ENCODE results near the gene IL12RB1. TPM values are rescaled to one million over a fixed set of nuclear protein-coding genes. Genes with fewer than 3 reads are reported as not detected.

IL12RB1 gene
- total RNA-seq, 2 donors from 2014 or later, result not detected

- H3K4me3 Mint-ChIP-seq, result peak overlapping the region; percentile 66
- 1 to 2% methylated on average over 36 to 92 of the region's 92 CpGs for WGBS, 2 experiments (ENCODE audit: insufficient coverage in 1 of 2, insufficient read length in 1 of 2)
- Histone ChIP-seq H3K9me3 (ENCODE audit: control insufficient read depth, low read length) (no peaks in the 10 kb centered on the region), H3K27me3 (ENCODE audit: control insufficient read depth, insufficient read depth, low read length, poor library complexity, severe bottlenecking) (peaks cover 10% of the 10 kb centered on the region), H3K4me1 (ENCODE audit: control insufficient read depth, insufficient read depth, low read length) (peaks cover 9% of the 10 kb centered on the region), H3K27ac (ENCODE audit: low read depth, low read length) (no peak overlapping the region), H3K9ac (ENCODE audit: extremely low read depth, low read length, poor library complexity, severe bottlenecking) (peak overlapping the region; percentile 20), H3K4me3 (ENCODE audit: low read length) (peak overlapping the region; percentile 80), H3K36me3 (ENCODE audit: control insufficient read depth, insufficient read depth, low read length) (no peaks in the 10 kb centered on the region)
- H3K27ac Mint-ChIP-seq, result no peak overlapping the region
- peaks cover 27% of the 10 kb centered on the region for H3K27me3 Mint-ChIP-seq (ENCODE audit: insufficient read depth)
- peaks cover 2% of the 10 kb centered on the region for H3K36me3 Mint-ChIP-seq (ENCODE audit: low read depth)
- H3K4me1 Mint-ChIP-seq, result peaks cover 12% of the 10 kb centered on the region
- H3K9me3 Mint-ChIP-seq, result no peaks in the 10 kb centered on the region
- DNase-seq, result peak; percentile 78
- TF ChIP-seq, protein P1, sequence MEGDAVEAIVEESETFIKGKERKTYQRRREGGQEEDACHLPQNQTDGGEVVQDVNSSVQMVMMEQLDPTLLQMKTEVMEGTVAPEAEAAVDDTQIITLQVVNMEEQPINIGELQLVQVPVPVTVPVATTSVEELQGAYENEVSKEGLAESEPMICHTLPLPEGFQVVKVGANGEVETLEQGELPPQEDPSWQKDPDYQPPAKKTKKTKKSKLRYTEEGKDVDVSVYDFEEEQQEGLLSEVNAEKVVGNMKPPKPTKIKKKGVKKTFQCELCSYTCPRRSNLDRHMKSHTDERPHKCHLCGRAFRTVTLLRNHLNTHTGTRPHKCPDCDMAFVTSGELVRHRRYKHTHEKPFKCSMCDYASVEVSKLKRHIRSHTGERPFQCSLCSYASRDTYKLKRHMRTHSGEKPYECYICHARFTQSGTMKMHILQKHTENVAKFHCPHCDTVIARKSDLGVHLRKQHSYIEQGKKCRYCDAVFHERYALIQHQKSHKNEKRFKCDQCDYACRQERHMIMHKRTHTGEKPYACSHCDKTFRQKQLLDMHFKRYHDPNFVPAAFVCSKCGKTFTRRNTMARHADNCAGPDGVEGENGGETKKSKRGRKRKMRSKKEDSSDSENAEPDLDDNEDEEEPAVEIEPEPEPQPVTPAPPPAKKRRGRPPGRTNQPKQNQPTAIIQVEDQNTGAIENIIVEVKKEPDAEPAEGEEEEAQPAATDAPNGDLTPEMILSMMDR (conservative IDR thresholded peaks at IDR 0.05), result no peak
Measured at GRCh38 chr19:18109733-18110608, 23.2 kb upstream of the IL12RB1 start.

- Histone ChIP-seq H3K4me3 (ENCODE audit: low read length) (peak overlapping the region; percentile 80), H3K4me1 (ENCODE audit: control insufficient read depth, insufficient read depth, low read length) (peaks cover 9% of the 10 kb centered on the region), H3K27ac (ENCODE audit: low read depth, low read length) (no peak overlapping the region), H3K9ac (ENCODE audit: extremely low read depth, low read length, poor library complexity, severe bottlenecking) (peak overlapping the region; percentile 20), H3K27me3 (ENCODE audit: control insufficient read depth, insufficient read depth, low read length, poor library complexity, severe bottlenecking) (peaks cover 10% of the 10 kb centered on the region), H3K36me3 (ENCODE audit: control insufficient read depth, insufficient read depth, low read length) (no peaks in the 10 kb centered on the region), H3K9me3 (ENCODE audit: control insufficient read depth, low read length) (no peaks in the 10 kb centered on the region)
- peaks cover 2% of the 10 kb centered on the region for H3K36me3 Mint-ChIP-seq (ENCODE audit: low read depth)
- H3K27me3 Mint-ChIP-seq (ENCODE audit: insufficient read depth), result peaks cover 27% of the 10 kb centered on the region
- DNase-seq, result no peak
- WGBS, 2 experiments (ENCODE audit: insufficient coverage in 1 of 2, insufficient read length in 1 of 2), result 49 to 61% methylated on average over 11 to 12 of the region's 12 CpGs
- TF ChIP-seq, protein P1 (conservative IDR thresholded peaks at IDR 0.05), result no peak
- H3K9me3 Mint-ChIP-seq, result no peaks in the 10 kb centered on the region
- H3K4me1 Mint-ChIP-seq, result peaks cover 13% of the 10 kb centered on the region
- peak overlapping the region; percentile 49 for H3K27ac Mint-ChIP-seq
- peak overlapping the region; percentile 66 for H3K4me3 Mint-ChIP-seq
Measured at GRCh38 chr19:18109341-18109732, 22.6 kb upstream of the IL12RB1 start.

GRCh38 chr19:18108897-18109296 is 22.2 kb upstream of the IL12RB1 start:
- Mint-ChIP-seq H3K27me3 (ENCODE audit: insufficient read depth) (peaks cover 27% of the 10 kb centered on the region), H3K27ac (peak overlapping the region; percentile 49), H3K4me1 (peaks cover 13% of the 10 kb centered on the region), H3K36me3 (ENCODE audit: low read depth) (peaks cover 2% of the 10 kb centered on the region), H3K9me3 (no peaks in the 10 kb centered on the region), H3K4me3 (peak overlapping the region; percentile 66)
- H3K27me3 ChIP-seq (ENCODE audit: control insufficient read depth, insufficient read depth, low read length, poor library complexity, severe bottlenecking), result peaks cover 10% of the 10 kb centered on the region
- no peaks in the 10 kb centered on the region for H3K9me3 ChIP-seq (ENCODE audit: control insufficient read depth, low read length)
- no peak overlapping the region for H3K4me3 ChIP-seq (ENCODE audit: low read length)
- H3K4me1 ChIP-seq (ENCODE audit: control insufficient read depth, insufficient read depth, low read length), result peaks cover 9% of the 10 kb centered on the region
- DNase-seq, result no peak
- no peak overlapping the region for H3K27ac ChIP-seq (ENCODE audit: low read depth, low read length)
- WGBS, 2 experiments (ENCODE audit: insufficient coverage in 1 of 2, insufficient read length in 1 of 2), result 79 to 81% methylated on average over 2 of the region's 2 CpGs
- no peak overlapping the region for H3K9ac ChIP-seq (ENCODE audit: extremely low read depth, low read length, poor library complexity, severe bottlenecking)
- H3K36me3 ChIP-seq (ENCODE audit: control insufficient read depth, insufficient read depth, low read length), result no peaks in the 10 kb centered on the region
- TF ChIP-seq, protein P1 (conservative IDR thresholded peaks at IDR 0.05), result no peak

Data from endodermal cell (in vitro differentiated cells).